Measurements from ENCODE around the gene GNLY.
A peak's percentile ranks its signal among the peaks of the same experiment; 100 is the strongest.

Gene GNLY

GRCh38 chr2:85690932-85691331, 3.2 kb upstream of the GNLY start:
- no peak for DNase-seq

DNA sequence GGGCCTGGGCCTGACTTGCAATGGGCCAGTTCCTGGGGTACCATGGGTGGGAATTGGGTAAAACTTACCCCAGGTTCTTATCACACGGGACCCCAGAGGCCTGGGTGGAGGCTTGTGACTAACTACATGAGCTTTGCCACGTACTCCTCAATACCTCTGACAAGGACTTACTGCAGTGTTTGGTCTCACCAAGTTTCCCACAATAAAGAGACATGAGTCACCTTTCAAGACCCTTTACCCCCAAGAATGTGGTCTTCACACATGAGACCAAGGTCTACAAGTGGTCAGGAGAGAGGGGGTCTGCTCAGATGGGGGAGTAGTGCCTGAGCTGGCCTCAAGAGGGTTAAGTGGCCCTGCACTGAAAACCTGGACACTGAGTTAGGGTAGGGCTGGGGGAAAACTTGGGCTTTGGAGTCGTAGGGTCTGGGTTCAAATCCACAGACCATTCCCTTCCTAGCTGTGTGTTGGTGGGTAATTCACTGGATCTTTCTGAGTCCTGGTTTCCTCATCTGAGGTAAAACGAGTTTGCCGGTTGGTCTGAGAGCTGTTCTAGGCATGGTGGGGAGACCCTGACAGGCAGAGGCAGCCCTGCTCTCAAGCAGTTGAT, 2.0 kb upstream of the GNLY start:
- no peak for DNase-seq

- no peak for DNase-seq
These were observed 963 bp downstream of the GNLY start for GRCh38 chr2:85695121-85695520.

DNA sequence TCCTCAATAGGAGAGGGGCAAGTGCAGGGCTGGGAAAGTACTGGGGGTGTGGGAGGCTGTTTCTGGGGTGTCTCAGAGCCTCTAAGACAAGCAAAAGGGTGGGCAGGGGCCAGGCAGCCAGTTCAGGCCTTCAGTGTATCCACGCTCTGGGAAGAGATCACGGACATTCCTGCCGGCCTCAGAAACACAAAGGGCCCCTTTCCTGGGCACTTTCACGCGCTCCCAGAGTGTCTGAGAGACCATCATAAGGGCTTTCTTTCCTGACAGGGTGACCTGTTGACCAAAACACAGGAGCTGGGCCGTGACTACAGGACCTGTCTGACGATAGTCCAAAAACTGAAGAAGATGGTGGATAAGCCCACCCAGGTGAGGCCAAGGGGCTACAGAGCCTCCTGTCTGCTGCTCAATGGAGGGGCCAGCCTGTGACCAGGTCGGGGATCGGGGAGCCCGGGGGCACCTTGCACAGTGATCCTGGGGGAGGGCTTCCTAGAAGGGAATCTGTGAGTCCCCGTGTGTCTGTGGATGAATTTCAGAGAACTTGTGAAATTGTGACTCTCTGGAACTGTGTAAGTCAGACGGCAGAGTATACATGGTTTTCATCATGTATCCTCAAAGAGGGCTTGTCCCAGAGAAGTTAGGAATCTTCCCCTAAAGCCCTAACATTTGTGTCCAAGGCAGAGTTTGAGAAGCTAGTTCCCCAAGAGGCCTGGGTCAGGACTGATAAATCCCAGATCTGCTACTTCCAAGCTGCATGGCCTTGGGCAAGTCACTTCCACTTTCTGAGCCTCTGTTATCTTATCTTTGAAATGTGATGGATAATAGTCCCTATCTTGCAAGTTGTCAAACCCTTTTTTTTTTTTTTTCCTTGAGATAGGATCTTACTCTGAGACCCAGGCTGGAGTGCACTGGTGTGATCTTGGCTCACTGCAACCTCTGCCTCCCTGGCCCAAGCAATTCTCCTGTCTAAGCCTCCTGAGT, 1.8 kb downstream of the GNLY start:
- no peak for DNase-seq

- no peak for DNase-seq
These were observed 2.9 kb downstream of the GNLY start for GRCh38 chr2:85697096-85697495.

DNA sequence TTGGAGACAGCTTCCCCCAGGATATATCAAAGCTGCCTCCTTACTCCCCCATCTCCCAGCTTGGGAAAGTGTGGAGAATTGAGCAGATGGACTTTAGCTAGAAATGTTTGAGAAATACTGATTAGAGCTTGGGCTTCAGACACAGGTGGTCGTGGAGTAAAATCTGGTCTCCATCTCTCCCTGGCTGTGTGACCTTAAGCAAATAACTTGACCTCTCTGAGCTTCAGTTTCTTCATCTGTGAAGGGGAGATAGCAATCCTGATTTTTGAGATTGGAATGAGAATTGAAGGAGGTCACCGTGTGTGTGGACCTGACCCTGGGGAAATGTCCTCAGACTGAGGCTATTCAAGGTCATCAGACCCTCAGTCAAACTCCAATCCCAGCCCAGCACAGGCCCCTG, 3.6 kb downstream of the GNLY start:
- DNase-seq, result no peak

DNA sequence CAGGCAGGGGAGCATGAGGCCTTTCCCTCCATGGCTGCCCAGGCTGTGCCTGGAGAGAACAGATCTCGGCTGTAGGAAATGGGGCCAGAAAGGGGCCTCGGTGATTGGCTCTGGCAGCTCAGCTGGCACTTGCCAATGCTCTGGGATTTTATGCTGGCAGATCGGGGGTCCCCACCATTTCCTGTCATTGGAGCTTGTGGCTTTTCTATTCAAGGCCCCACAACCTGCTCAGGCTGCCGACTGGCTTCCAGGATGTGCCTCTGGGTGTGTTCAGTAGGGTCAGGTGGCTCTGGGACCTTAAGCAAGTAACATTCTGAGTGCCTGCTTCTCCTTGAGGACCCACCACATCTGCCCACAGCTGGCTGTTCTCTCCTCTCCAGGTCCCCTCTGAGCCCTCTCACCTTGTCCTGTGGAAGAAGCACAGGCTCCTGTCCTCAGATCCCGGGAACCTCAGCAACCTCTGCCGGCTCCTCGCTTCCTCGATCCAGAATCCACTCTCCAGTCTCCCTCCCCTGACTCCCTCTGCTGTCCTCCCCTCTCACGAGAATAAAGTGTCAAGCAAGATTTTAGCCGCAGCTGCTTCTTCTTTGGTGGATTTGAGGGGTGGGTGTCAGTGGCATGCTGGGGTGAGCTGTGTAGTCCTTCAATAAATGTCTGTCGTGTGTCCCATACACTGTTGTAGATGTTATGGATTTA, 4.2 kb downstream of the GNLY start:
- DNase-seq, result no peak

DNA sequence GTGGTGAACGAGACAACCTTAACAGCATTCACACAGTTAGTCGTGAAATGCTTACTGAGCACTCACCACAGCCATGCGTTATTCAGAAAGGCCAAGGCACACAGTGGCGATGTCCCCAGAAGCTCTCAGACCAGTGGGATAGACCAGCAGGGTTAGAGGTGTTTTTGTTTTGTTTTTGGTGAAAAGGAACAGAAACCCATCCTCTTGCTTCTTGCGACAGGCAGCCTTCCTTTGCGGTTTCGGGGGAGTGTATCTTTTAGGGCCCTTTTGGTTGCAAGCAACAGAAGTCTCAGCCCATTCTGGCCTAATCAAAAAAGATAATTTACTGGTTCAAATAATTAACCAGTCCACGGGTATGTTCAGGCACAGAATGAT, 4.7 kb downstream of the GNLY start:
- DNase-seq, result no peak

DNA sequence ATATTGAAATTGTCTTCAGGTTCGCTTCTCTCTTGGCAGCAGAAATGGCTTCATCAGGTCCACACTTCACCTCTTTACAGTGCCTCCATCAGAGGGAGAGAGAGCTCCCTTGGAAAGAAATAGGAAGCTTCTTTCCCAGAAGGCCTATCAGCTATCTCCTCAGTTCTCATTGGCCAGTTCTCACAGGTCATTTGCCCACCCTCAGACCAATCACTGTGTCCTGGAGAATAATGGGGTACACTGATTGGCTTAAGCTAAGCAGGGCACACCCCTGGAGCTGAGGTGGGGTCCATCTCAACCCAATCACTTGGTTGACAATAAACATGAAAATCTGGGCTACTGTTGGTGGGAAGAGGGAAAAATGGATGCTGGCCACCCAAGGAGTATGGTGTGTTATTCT, 5.2 kb downstream of the GNLY start:
- DNase-seq, result no peak

- peak; percentile 40 for DNase-seq
These were observed 8.0 kb downstream of the GNLY start for GRCh38 chr2:85702172-85702571.

- no peak for DNase-seq
These were observed 8.6 kb downstream of the GNLY start for GRCh38 chr2:85702800-85703199.

DNA sequence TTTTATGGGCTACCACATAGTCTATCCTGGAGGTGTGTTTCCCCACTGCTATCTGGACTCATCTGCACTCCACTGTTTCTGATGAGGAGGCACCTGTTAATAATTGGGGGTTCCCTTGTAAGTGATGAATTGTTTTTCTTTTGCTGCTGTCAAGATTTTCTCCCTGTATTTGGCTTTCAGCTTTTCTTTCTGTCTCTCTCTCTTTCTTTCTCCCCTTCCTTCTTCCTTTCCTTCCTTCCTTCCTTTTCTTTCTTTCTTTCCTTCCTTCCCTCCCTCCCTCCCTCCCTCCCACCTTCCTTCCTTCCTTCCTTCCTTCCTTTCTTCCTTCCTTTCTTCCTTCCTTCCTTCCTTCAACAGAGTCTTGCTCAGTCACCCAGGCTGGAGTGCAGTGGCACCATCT, 9.2 kb downstream of the GNLY start:
- no peak for DNase-seq

GRCh38 chr2:85704038-85704437, 9.9 kb downstream of the GNLY start:
- no peak for DNase-seq

- DNase-seq, result peak; percentile 69
These were observed 10.9 kb downstream of the GNLY start for GRCh38 chr2:85704800-85705679.

GRCh38 chr2:85705680-85706039, 11.5 kb downstream of the GNLY start:
- DNase-seq, result no peak

- no peak for DNase-seq
These were observed 11.9 kb downstream of the GNLY start for GRCh38 chr2:85706063-85706462.

DNA sequence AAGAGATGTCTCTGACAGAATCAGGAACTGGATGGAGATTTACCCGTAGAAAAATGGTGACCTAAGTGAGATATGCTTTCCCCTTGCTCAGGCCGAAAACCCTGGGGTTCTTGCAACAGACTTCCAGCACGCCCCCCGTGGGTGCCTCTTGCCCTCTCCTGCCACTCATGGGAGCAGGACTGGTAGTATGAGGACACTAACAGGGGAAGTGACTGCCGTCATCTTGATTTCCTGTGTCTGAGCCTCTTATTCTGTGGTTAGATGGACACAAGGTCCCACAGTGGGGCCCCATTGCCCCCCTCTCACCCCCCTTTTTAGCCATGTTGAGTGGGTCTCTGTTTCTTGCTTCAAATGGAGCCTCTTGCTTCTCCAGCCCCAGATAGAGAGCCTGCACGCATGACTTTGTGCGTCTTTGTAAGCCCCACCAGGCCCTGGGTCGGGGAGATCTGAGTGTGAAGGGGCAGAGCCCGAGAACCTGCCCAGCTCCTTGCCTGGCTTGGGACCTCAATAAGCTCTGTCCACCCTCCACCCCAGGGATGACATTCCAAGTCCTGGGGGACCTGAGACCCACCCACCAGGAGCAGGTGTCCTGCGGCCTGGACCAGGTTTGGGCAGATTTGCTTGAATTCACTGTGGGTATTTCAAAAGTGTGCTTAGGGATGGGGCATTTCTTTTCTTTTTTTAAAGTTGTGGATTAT, 12.6 kb downstream of the GNLY start:
- no peak for DNase-seq

- DNase-seq, result peak; percentile 88
These were observed 13.1 kb downstream of the GNLY start for GRCh38 chr2:85707304-85707703.

DNA sequence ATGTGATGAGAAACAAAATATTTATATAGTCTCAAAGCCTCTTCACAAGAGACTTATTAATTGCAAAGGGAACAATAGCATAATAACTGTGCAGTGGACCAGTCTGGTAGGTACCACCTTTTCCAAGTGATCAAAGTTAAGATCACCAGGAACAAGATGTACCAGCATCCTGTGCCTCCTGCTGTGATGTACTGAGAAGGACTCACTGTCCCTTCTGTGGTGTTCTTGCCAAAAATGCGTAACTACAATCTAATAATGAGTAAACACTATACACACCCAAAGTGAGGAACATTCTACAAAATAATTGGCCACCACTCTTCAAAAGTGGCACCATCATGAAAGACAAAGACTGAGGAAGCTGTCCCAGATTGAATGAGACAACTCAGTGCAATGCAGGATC, 14.5 kb downstream of the GNLY start:
- no peak for DNase-seq

GRCh38 chr2:85709401-85709811, 15.2 kb downstream of the GNLY start:
- DNase-seq, result no peak

- DNase-seq, result no peak
These were observed 16.8 kb downstream of the GNLY start for GRCh38 chr2:85710687-85711577.

Measured in activated CD4-positive, alpha-beta T cell treated with anti-CD3 and anti-CD28 coated beads, Interleukin-2, amount 50 U/mL, for 16 hours (primary cell).